ENCODE measurements around the gene MACROD1. TPM values are rescaled to one million over a fixed set of nuclear protein-coding genes. Genes with fewer than 3 reads are reported as not detected.

The MACROD1 gene
- total RNA-seq, 1 donor from 2014 or later: 12.3 TPM

DNA sequence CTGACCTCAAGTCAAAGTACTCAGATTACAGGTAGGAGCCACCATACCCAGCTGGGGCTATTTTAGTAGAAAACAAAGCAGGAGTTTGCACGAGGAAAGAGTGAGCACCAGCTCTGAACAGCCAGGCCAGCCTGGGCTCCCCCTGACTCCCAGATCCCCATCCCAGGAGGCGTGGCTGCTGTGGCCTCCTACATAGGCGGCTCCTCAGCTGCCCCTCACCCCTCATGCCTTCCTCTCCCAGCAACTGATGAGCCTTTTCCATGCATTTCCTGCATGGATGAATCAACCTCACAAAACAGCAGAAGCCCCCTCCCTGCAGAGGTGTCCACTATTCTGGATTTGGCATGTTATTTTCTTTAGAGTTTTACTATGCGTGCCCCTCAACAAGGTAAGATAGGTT is 140.7 kb downstream of the MACROD1 start:
- Histone ChIP-seq H3K27me3 (ENCODE audit: control insufficient read depth, insufficient read depth, low read length) (peaks cover 44% of the 10 kb centered on the region), H3K36me3 (ENCODE audit: control insufficient read depth, insufficient read depth, low read length) (no peaks in the 10 kb centered on the region), H3K4me3 (ENCODE audit: low read depth, low read length) (no peak overlapping the region)
- no peak for DNase-seq (ENCODE audit: low read depth)
- TF ChIP-seq, protein P1, sequence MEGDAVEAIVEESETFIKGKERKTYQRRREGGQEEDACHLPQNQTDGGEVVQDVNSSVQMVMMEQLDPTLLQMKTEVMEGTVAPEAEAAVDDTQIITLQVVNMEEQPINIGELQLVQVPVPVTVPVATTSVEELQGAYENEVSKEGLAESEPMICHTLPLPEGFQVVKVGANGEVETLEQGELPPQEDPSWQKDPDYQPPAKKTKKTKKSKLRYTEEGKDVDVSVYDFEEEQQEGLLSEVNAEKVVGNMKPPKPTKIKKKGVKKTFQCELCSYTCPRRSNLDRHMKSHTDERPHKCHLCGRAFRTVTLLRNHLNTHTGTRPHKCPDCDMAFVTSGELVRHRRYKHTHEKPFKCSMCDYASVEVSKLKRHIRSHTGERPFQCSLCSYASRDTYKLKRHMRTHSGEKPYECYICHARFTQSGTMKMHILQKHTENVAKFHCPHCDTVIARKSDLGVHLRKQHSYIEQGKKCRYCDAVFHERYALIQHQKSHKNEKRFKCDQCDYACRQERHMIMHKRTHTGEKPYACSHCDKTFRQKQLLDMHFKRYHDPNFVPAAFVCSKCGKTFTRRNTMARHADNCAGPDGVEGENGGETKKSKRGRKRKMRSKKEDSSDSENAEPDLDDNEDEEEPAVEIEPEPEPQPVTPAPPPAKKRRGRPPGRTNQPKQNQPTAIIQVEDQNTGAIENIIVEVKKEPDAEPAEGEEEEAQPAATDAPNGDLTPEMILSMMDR (IDR thresholded peaks at IDR 0.05; ENCODE audit: insufficient read depth, low read length, poor library complexity, severe bottlenecking): no peak

DNA sequence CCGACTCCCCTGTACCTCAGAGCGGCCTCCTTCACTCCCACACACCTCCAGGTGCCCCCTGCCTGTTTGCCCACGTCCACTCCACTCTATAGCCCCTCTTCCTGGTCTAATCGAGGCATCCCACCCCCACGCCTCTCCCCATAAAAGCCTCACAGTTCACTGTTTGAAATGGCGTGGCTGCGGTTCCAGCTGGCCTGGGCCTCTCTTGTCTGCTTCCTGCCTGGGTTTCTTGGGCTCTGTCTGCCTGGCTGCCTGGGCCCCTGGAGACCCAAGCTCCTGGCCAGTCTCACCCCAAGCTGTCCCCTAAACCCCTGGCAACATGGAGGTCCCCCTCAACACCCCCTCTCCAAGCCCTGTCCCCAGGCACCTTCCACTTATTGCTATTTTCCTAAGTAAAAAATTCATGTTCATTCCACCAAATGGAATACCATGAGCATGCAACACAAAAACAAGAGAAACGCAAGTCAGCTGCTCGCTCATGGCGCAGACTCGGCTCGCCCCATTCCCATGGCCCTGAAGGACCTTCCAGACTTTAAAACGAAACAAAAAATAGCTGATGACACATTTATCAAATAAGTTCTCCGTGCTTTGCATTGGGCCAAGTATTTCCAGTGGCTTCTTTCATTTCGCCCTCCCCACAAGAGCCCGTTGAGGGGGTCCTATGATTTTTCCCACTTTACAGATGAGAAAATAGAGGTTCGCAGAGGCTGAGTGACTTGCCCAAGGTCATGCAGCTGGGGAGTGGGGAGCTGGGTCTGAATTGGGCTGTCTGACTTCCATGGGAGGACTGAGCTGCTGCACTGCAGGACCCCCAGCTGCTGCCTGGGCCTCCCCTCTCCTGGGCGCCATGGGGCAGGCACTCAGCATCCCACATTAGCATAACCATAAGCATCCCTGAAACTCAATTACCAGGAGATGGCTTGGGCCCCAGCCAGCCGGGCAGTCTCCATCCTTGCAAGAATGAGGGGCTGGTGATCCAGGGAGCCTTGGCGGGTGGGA is 141.9 kb downstream of the MACROD1 start:
- Histone ChIP-seq H3K4me3 (ENCODE audit: low read depth, low read length) (no peak overlapping the region), H3K36me3 (ENCODE audit: control insufficient read depth, insufficient read depth, low read length) (no peaks in the 10 kb centered on the region), H3K27me3 (ENCODE audit: control insufficient read depth, insufficient read depth, low read length) (peaks cover 45% of the 10 kb centered on the region)
- TF ChIP-seq, protein P1 (IDR thresholded peaks at IDR 0.05; ENCODE audit: insufficient read depth, low read length, poor library complexity, severe bottlenecking): no peak
- DNase-seq (ENCODE audit: low read depth): no peak

- peaks cover 48% of the 10 kb centered on the region for H3K27me3 ChIP-seq (ENCODE audit: control insufficient read depth, insufficient read depth, low read length)
- no peak for DNase-seq (ENCODE audit: low read depth)
- TF ChIP-seq, protein P1 (IDR thresholded peaks at IDR 0.05; ENCODE audit: insufficient read depth, low read length, poor library complexity, severe bottlenecking): no peak
- no peak overlapping the region for H3K4me3 ChIP-seq (ENCODE audit: low read depth, low read length)
- H3K36me3 ChIP-seq (ENCODE audit: control insufficient read depth, insufficient read depth, low read length): no peaks in the 10 kb centered on the region
Measured at GRCh38 chr11:64022125-64022784, 143.7 kb downstream of the MACROD1 start.

- H3K27me3 ChIP-seq (ENCODE audit: control insufficient read depth, insufficient read depth, low read length): peaks cover 50% of the 10 kb centered on the region
- H3K36me3 ChIP-seq (ENCODE audit: control insufficient read depth, insufficient read depth, low read length): no peaks in the 10 kb centered on the region
- H3K4me3 ChIP-seq (ENCODE audit: low read depth, low read length): no peak overlapping the region
- no peak for DNase-seq (ENCODE audit: low read depth)
- TF ChIP-seq, protein P1 (IDR thresholded peaks at IDR 0.05; ENCODE audit: insufficient read depth, low read length, poor library complexity, severe bottlenecking): no peak
Measured at GRCh38 chr11:64021757-64022093, 144.2 kb downstream of the MACROD1 start.

GRCh38 chr11:64020976-64021756 is 144.7 kb downstream of the MACROD1 start:
- Histone ChIP-seq H3K27me3 (ENCODE audit: control insufficient read depth, insufficient read depth, low read length) (peaks cover 55% of the 10 kb centered on the region), H3K36me3 (ENCODE audit: control insufficient read depth, insufficient read depth, low read length) (no peaks in the 10 kb centered on the region), H3K4me3 (ENCODE audit: low read depth, low read length) (no peak overlapping the region)
- no peak for DNase-seq (ENCODE audit: low read depth)
- TF ChIP-seq, protein P1 (IDR thresholded peaks at IDR 0.05; ENCODE audit: insufficient read depth, low read length, poor library complexity, severe bottlenecking): no peak

All from kidney epithelial cell (primary cell).